ENCODE measurements around the gene XRCC5.

XRCC5 gene

GRCh38 chr2:216086207-216086893 is 22.8 kb upstream of the XRCC5 start:
- DNase-seq, result no peak

GRCh38 chr2:216090369-216090786 is 18.8 kb upstream of the XRCC5 start:
- DNase-seq, result no peak

GRCh38 chr2:216092646-216093045 is 16.5 kb upstream of the XRCC5 start:
- DNase-seq, result no peak

GRCh38 chr2:216094701-216095100 is 14.4 kb upstream of the XRCC5 start:
- no peak for DNase-seq

- DNase-seq, result no peak
These were observed 10.5 kb upstream of the XRCC5 start for GRCh38 chr2:216098421-216099334.

GRCh38 chr2:216101109-216101508 is 8.0 kb upstream of the XRCC5 start:
- DNase-seq, result no peak

- no peak for DNase-seq
These were observed 5.9 kb upstream of the XRCC5 start for GRCh38 chr2:216103213-216103612.

- DNase-seq, result no peak
These were observed 4.5 kb upstream of the XRCC5 start for GRCh38 chr2:216104691-216105090.

- no peak for DNase-seq
These were observed 1.8 kb upstream of the XRCC5 start for GRCh38 chr2:216107320-216107719.

GRCh38 chr2:216107760-216108159 is 1.4 kb upstream of the XRCC5 start:
- DNase-seq, result no peak

GRCh38 chr2:216108310-216108966 is 710 bp upstream of the XRCC5 start:
- no peak for DNase-seq

- DNase-seq, result peak; percentile 59
These were observed 940 bp downstream of the XRCC5 start for GRCh38 chr2:216109962-216110614.

- no peak for DNase-seq
These were observed 1.5 kb downstream of the XRCC5 start for GRCh38 chr2:216110620-216111019.

GRCh38 chr2:216111122-216111521 is 2.0 kb downstream of the XRCC5 start:
- DNase-seq, result no peak

- no peak for DNase-seq
These were observed 3.8 kb downstream of the XRCC5 start for GRCh38 chr2:216112926-216113325.

GRCh38 chr2:216113572-216113971 is 4.4 kb downstream of the XRCC5 start:
- DNase-seq, result no peak

- no peak for DNase-seq
These were observed 5.2 kb downstream of the XRCC5 start for GRCh38 chr2:216114382-216114713.

GRCh38 chr2:216114714-216115531 is 5.8 kb downstream of the XRCC5 start:
- DNase-seq, result peak; percentile 99

- peak; percentile 11 for DNase-seq
These were observed 7.3 kb downstream of the XRCC5 start for GRCh38 chr2:216116418-216116817.

GRCh38 chr2:216117561-216118340 is 8.6 kb downstream of the XRCC5 start:
- no peak for DNase-seq

- DNase-seq, result no peak
These were observed 9.3 kb downstream of the XRCC5 start for GRCh38 chr2:216118474-216118873.

- no peak for DNase-seq
These were observed 10.0 kb downstream of the XRCC5 start for GRCh38 chr2:216119146-216119545.
